ENCODE data around the gene ANAPC1. TPM values are rescaled to one million over a fixed set of nuclear protein-coding genes. Genes with fewer than 3 reads are reported as not detected.
"Not testable (repeated sequence)": the region's sequence is repeated elsewhere in the genome, so short reads cannot be mapped to it uniquely, and the experiment has no call there.

The ANAPC1 gene
- polyA plus RNA-seq, 1 donor, result 18.1 TPM

DNA sequence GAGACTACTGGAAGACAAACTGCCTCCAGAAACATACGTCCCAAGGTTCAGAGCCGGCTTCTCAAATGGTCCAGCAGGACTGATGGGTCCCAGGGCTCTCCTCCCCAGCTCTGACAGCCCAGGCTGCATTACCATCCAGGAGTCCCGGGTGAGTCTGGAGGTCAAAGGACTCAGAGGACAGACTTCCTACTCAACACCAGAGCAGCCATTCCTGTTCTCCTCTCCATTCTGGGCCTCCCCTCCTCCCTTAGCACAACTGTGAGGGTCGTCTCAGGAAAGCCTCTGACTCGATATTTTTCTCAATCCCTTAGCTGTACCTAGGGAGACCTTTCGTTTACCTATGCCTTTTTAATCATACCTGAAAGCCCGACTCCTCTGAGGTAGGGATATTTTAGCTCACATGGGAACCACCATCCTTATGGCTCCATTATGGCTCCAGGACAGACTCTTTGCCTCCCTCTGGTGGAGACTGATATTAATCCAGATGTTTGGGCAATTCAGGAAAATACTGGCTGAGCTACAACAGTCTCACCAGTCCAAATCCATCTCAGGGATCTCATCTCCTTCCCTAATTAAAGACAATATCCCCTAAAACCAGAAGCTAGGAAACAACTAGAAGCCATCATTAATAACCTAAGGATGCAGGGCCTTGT, 70.9 kb downstream of the ANAPC1 start:
- DNase-seq, result not testable (repeated sequence)

DNA sequence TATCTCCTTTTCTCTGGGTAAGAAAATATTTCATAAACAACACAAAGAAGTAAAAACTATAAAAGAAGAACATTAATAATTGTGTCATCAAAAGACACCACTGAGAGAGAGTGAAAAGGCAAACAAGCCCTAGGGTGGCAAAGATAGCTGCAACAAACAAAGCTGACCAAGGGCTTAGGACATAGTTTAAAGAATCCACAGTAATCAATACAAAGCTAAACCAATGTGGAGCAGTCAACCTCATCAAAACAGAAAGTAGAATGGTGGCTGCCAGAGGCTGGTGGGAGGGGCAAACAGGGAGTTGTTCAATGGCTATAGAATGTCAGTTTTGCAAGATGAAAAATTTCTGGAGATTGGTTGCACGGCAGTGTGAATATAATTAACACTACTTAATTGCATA, 93.4 kb downstream of the ANAPC1 start:
- DNase-seq, result not testable (repeated sequence)

DNA sequence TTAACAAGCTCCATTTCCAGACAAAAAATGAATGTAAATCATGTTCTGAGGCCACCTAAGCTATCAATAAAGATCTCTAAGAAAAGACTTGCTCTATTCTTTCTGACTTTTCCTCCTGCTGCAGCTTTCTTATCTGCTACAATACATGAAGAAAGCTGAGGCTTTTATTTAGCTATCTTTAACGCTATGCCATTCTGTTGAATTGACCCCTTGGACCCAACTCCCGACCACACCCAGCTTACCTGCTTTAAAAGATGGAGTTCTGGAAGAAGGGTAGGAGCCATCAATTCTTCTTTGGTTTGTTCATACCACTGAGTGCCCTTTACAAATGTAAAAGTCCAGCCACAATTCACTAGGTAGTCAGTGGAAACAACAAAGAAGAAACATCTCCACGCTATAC, 99.9 kb downstream of the ANAPC1 start:
- DNase-seq, result not testable (repeated sequence)

DNA sequence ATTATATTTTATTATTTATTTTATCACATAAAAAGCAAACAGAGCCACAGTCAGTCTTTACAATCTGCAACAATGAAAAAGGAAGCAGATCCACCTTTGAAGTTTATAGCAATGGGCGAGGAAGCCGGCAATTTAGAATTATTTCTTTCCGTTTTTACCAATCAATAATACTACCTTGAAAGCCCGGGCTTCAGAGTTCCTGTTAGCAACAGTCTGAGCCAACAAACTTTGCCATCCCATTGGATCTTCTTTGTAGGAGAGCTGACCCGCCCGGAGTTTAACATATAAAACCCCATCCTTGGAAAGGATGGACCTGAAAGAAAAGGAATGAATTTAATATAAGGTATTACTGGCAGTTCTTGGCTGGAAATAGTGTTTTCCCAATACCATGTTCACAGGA, 101.8 kb downstream of the ANAPC1 start:
- DNase-seq, result not testable (repeated sequence)

DNA sequence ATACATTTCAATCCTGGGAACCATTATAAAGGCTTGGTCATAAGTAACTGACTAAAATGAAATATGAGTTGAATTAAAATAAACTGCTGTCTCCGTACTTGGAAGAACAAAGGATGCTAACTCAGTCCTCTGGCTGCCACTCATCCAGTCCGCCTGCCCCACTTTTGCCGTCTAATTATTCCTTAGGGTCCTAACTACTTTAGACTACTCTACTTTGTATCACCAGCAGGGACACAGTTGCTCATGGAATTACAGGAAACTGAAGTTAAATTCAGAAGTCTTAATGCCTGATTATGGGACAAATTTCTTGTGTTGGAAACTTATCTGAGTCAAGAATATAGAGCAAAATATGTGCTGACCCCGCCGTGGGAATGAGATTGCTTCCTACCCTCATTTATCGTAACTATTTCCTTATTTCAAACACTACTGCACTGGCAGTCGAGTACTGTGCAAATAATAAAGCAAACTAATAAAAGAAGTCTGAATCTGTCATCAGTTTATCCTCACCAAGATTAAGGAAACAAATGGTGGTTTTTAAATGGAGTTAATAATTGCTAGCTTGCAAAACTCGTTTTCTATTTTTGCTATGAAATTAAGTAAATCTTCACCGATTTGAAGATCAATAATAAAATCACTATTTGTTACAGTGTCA, 102.4 kb downstream of the ANAPC1 start:
- not testable (repeated sequence) for DNase-seq

DNA sequence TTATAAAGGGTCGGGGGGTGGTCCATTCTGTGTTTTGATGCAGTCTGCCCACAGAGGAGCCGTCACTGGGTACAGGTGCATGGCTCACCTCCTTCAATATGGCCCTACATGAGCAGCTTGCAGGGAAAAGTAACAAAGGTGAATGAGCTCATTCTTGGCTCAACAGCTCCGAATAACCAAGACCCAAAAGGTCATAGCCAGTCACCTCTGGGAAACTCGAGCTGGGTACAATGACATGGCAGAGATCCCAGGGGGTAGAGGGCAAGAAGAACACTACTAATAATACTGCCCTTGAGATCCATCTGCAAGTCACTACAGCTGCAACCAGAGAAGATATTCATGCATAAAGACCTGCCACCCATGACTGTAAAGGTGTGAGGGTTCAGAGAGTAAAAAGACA, 106.8 kb downstream of the ANAPC1 start:
- DNase-seq, result not testable (repeated sequence)

DNA sequence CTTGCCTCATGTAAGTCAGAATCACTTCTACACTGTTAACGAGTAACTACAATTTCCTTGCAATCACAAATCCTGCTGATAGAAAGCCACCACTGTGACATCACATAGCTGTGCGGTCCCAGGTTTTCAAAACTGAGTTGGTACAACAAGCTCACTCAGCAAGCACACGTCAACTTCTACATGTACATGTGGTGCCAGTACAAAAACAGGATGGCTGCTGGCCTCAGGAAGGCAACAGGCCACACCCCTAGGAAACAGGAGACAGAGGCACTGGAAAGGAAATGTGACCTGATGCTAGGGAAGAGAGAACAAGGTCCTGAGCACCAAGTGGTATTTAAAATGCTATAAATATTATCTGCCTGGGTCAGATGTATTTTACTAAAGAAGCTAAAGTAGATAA, 107.7 kb downstream of the ANAPC1 start:
- not testable (repeated sequence) for DNase-seq

DNA sequence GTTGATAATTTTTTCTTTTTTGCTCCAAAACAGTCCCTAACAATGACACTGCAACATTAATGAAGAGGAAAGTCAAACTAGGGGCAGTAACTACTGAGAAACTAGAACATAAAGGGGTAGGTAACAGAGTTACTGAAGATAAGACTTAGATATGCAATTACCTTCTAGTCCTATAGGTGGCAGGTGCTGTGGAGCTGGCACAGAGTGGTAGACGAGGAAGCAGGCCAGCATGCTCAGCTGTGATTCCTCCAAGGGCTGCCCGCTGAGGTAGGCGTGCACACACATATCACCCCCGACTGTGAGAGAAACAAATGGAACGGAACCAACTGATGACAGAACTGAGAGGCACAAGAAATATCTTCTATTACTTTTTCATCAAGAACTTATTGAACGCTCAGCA, 111.8 kb downstream of the ANAPC1 start:
- DNase-seq, result not testable (repeated sequence)

DNA sequence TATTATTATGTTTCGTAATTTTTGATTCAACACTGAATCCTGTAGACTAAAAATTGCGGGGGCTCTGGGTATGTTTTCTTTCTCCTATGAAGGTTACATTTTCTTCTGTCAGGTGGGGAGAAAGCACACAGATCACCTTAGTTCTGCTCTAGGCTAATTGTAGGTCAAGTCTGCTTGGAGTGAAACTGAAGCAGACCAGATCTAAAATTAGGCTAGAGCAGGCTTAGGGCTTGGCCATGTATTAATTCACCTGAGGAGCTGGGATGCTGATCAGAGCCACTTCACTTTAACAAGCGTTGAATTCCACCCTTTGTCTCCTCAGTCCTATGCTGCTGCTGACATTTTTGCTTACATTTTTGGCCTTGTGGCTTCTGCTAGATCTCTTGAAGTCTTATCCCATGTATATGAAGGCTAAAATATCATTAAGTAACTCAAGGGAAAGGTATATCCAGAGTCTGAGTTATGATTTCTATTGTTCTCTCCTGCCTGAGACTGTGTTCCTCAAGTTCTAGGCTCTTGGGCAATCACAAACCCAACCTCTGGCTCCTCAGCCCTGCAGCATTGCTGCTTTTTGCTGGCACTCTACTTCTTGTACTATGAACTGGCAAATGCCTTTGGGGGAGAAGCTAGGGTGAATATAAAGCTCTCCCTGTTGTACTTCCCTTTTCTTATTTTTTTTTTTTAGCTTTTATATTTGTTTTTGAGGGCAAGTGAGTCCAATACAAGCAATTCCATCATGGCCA, 112.9 kb downstream of the ANAPC1 start:
- DNase-seq, result not testable (repeated sequence)

DNA sequence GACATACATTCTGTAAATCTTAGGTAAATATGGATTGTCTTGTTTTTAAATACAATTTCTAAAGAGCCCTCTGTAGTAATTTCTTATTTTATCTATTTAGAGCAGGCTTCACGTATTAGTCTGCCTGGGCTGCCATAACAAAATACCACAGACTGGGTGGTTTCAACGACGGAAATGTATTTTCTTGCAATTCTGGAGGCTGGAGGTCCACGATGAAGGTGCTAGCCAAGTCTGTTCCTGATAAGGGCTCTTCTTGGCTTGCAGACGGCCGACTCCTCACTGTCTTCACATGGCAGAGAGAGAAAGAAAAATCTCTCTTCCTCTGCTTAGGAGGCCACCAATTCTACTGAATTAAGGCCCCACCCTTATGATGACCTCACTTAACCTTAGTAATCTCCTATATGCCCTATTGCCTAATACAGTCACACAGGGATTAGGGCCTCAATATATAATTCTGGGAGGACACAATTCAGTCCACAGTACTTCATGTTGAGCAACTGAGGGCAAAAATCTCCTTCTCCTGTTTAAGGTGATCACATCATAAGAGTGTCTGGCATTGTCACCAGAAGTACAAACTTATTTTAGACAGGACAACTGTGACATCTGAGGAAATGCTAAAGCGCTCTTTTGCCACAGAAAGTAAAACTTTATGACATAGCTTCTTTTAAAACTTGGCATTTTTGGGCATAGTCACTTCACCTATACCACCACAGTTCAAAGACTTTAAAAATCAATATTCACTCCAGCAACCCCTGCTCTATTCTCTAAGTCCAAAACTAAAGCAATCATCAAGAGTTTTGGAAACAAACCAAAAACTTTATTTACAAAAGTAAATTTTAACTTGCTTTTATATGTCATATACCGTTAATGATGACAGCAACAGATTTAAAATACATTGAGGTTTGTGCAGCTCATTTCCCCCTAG, 115.5 kb downstream of the ANAPC1 start:
- not testable (repeated sequence) for DNase-seq

DNA sequence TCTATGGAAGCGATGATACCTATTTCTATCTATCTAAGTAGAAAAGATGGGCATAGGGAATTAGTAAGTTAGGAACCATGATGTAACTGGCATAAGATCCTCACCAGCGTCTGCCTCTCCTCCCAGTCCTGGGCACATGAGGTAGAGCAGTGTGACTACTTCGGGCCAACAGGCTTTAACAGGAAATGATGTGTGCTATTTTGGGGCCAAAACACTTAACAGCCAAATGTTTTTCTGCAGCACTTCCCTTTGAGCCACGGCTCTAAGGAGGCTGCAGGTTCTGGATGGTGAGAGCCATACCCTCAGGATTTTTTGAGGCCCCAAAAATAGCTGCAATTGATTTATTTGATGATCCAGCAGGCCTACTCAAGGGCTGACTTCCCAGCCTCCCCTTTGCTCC, 116.9 kb downstream of the ANAPC1 start:
- peak; percentile 6 for DNase-seq

DNA sequence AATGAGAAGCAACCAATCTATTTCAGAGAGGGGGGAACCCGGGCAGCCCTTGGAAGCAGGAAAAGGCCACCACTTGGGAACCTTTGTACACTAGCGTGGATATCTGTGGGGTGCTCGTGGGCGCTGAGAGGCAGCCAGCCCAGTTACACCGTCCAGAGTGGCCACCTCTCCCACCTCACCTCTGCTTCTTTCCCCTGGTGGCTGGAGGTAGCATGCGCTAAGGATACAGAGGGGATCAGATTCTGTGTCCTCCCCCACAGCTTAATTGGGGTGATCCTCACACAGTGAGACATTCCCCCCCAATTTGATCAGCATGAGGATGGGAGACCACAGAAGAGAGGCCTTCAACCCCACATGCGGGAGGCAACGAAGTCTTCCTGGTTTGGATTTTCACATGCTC, 117.7 kb downstream of the ANAPC1 start:
- DNase-seq, result not testable (repeated sequence)

DNA sequence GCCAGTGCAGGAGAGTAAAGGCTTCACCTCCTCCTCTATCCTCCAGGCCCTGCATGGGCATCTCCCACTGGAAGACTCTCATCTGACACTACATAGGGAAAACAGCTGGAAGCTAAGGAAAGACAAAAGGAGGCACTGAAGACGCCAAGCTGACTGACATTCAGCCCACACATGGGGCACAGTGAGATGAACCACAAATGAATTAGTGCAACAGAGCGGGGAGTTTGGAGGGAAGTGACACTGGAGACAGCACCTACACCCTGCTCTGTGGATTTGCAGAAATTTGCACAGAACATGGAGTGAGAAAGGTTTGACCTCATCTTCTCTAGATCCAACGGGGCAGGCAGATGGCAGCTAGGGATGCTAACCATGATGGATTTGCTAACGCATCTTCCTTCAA, 119.8 kb downstream of the ANAPC1 start:
- not testable (repeated sequence) for DNase-seq

DNA sequence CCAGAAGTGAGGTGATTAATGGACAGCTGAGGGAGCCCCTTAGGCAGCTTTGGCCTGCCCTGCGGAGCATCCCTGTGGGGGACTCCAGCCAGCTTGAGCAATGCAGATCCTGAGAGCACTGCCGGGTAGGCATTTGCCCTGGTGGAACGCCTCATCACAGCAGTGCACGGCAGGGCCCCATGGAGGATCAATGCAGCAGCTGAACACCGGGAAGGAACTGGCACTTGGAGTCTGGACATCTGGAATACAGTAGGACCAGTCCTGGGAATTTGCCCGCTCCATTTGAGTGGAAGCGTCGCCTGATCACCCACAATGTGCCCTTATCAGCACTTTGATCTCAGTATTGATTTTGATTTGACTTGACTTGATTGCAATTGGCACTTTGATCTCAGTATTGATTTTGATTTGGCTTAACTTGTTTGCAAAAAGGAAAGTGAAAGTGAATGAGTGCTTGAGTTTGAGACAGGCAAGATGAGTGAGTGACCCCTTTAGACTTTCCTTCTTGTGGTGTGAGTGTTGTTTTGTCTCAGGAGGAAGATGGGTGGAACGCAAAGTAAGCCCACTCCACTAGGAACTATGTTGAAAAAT, 123.2 kb downstream of the ANAPC1 start:
- DNase-seq, result not testable (repeated sequence)

DNA sequence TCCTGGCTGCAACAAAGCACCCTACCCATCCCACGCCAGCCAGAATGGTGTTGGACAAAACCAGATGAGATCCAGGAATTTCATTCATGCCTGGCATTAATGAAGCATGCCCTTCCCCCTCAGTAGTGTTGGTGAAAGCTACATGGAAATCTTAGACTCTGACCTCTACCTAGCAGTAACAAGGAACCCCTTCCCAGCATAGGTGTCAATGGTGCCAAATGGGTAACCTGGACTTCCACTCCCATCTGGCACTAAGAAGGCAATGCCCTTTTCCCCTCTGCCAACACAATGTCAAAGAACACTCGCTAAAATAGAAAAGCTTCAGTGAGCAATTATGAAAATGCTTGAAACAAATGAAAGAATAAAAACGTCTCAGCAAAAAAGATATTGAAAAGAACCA, 131.5 kb downstream of the ANAPC1 start:
- DNase-seq, result not testable (repeated sequence)

DNA sequence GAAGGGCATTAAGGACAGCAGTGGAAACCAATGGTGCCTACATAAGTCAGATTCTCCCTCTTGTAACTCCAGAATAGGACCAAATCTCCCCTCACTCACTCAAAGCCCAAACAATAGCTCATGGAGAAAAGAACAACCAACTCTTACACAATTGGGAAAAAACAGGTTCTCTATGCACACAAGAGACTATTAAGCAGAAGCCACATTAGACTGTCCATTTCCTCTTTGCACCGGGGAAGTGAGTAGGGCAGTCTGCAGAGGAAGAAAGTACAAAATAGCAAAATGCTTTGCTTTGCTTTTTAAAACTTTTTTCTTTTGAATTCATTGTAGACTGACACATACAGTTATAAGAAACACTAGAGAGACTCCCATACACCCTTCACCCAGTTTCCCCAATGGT, 133.4 kb downstream of the ANAPC1 start:
- not testable (repeated sequence) for DNase-seq

DNA sequence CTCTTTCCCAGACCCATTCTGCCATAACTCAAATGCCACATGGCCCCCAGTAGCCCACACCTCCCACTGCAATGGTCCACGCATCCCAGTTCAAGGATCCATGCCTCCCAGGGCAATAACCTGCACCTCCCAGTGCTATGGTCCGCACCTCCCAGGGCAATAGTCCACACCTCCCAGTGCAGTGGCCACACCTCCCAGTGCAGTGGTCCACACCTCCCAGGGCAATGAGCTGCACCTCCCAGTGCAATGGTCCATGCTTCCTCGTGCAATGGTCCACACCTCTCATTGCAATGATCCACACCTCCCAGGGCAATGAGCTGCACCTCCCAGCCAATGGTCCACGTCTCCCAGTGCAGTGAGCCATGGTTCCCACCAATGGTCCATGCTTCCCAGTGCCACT, 135.6 kb downstream of the ANAPC1 start:
- DNase-seq, result not testable (repeated sequence)

DNA sequence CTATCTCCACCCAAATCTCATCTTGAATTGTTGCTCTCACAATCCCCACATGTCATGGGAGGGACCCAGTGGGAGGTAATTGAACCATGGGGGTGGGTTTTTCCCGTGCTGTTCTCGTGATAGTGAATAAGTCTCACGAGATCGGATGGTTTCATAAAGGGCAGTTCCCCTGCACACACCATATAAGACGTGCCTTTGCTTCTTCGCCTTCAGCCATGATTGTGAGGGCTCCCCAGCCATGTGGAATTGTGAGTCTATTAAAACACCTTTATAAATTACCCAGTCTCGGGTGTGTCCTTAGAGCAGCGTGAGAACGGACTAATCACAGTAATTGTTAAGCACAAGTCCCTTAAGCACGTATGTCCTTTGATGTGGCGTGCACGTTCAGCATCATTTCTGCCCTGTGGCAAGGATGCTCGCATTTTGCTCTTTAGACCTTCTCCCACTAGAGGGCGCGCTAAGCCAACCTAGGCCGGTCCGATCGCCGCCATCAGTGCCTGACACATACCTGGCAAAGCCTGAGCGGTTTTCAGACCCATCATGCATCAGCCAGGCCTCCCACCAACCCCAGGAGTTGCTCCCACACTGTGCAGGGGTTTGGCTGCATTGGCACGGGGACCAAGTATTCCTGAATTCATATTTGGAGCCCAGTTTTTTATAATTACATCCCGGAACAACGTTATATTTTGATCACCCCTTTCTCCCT, 136.4 kb downstream of the ANAPC1 start:
- not testable (repeated sequence) for DNase-seq

DNA sequence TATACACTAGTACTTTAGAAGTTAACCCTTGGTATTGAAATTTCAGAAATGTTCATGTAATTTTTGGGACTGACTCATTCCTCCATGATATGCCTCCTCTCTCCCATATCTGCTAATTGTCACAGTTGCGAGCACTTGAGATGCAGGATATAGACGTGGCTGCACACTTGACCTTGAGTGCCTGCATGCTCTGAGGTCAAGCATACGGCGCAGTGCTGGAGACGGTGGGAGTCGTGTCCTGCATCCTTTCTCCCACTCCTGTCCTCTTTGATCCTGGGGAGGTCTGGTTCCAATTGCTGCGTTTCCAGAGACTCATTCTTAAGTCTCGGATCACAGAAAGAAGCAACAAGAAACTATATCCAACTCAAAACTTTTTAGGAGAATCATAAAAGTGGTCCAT, 139.2 kb downstream of the ANAPC1 start:
- DNase-seq, result not testable (repeated sequence)

DNA sequence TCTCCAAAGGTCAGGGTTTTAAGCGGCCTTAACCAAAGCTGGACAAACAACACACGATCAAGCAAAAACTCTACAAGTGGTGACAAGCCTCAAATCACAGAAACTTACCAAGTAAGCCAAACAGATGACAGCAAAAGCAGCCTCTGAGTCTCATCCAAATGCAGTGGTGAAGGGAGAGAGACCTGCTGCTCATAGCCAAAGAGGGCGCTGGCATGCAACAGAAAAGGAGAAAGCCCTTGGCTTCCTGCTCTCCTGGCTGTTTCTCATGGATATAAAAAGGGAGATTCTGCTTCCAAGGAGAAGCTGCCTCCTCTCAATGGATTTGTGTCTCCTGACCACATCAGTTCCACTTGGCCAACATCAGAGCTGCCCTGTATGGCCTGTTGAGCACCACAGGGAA, 142.5 kb downstream of the ANAPC1 start:
- not testable (repeated sequence) for DNase-seq

Data from hindlimb muscle (tissue), 1 donor.